ENCODE measurements around the gene DFFA. TPM values are rescaled to one million over a fixed set of nuclear protein-coding genes. Genes with fewer than 3 reads are reported as not detected.
A peak's percentile ranks its signal among the peaks of the same experiment; 100 is the strongest.

Gene DFFA
- total and polyA plus RNA-seq, 9 of the 15 experiments (the other 6 are each of a cell fraction or from before 2014, with no cell fraction given) = 39.6 to 74.8 (median 59.2) TPM

DNA sequence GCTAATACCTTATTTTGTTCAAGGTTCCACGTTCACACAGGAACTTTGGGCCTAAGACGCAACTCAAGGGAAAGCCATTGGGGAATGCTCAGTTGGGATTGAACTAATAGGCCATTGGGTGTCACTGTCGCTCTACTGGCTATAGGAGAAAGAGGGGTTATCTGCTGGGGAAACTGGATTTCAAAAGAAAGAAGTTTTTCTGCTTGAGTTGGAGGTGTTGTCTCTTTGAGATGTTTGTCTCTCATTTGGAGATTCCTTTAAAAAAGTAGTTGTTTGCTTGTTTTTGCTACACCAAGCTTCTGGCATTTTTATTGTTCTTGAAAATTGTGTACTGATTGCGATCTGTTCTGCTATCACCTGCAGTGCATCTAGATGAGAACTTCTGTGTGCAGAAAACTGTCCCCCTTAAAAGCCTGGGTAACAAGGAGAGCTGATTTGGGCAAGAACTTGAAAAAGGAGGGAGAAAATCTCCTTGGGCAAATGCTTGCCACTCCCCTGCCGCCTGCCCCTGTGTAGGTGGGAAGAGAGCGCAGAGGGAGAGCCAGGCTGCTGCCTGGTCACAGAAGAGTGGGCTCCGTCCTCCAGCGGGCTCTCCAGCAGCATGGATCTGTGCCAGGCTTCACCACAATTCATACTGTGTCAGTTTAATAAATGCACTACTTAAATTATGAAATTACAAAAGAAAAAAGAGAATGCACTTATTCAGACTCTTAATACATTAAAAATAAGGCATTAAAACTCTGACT is 42.3 kb upstream of the DFFA start (continued):
- TF ChIP-seq MEF2D (tag; conservative IDR thresholded peaks at IDR 0.05; ENCODE audit: low read depth) (no peak), FOXP1 (CRISPR knock-in tag; IDR thresholded peaks at IDR 0.05) (no peak), GTF2E2 (tag; IDR thresholded peaks at IDR 0.05) (0 out of 2 replicates have a peak, but pooled peaks have one; percentile 35), MAZ (CRISPR knock-in tag; conservative IDR thresholded peaks at IDR 0.05 in 1 of 2, IDR thresholded peaks at IDR 0.05 in 1 of 2) (0 out of 4 replicates have a peak, but pooled peaks of 1 of the 2 experiments have one; percentile 31), POLR2G (IDR thresholded peaks at IDR 0.05; ENCODE audit: low read depth, low read length) (no peak)
- TF ChIP-seq, protein P1, sequence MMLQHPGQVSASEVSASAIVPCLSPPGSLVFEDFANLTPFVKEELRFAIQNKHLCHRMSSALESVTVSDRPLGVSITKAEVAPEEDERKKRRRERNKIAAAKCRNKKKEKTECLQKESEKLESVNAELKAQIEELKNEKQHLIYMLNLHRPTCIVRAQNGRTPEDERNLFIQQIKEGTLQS (IDR thresholded peaks at IDR 0.05) = no peak
- TF ChIP-seq, protein P1 (CRISPR knock-in tag; conservative IDR thresholded peaks at IDR 0.05) = no peak
- TF ChIP-seq, protein P2, sequence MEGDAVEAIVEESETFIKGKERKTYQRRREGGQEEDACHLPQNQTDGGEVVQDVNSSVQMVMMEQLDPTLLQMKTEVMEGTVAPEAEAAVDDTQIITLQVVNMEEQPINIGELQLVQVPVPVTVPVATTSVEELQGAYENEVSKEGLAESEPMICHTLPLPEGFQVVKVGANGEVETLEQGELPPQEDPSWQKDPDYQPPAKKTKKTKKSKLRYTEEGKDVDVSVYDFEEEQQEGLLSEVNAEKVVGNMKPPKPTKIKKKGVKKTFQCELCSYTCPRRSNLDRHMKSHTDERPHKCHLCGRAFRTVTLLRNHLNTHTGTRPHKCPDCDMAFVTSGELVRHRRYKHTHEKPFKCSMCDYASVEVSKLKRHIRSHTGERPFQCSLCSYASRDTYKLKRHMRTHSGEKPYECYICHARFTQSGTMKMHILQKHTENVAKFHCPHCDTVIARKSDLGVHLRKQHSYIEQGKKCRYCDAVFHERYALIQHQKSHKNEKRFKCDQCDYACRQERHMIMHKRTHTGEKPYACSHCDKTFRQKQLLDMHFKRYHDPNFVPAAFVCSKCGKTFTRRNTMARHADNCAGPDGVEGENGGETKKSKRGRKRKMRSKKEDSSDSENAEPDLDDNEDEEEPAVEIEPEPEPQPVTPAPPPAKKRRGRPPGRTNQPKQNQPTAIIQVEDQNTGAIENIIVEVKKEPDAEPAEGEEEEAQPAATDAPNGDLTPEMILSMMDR (IDR thresholded peaks at IDR 0.05 in 2 of 3, conservative IDR thresholded peaks at IDR 0.05 in 1 of 3; ENCODE audit: insufficient read depth in 2 of 3, low read depth in 1 of 3, low read length in 3 of 3) = peak; percentile 58 to 84 (median 64)
- TF ChIP-seq, protein P3, sequence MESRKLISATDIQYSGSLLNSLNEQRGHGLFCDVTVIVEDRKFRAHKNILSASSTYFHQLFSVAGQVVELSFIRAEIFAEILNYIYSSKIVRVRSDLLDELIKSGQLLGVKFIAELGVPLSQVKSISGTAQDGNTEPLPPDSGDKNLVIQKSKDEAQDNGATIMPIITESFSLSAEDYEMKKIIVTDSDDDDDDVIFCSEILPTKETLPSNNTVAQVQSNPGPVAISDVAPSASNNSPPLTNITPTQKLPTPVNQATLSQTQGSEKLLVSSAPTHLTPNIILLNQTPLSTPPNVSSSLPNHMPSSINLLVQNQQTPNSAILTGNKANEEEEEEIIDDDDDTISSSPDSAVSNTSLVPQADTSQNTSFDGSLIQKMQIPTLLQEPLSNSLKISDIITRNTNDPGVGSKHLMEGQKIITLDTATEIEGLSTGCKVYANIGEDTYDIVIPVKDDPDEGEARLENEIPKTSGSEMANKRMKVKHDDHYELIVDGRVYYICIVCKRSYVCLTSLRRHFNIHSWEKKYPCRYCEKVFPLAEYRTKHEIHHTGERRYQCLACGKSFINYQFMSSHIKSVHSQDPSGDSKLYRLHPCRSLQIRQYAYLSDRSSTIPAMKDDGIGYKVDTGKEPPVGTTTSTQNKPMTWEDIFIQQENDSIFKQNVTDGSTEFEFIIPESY (CRISPR knock-in tag; IDR thresholded peaks at IDR 0.05) = peak; percentile 2; the same call in 1 of the 2 replicates

All from K562 (cell line).